Breast epithelium (tissue), 4 donors: ENCODE measurements around the gene STX8. TPM values are rescaled to one million over a fixed set of nuclear protein-coding genes. Genes with fewer than 3 reads are reported as not detected.

Source experiments
- DNase-seq, 2 donors: peaks; one replicate each; pipeline ENCODE4 v3.0.0-alpha.2; 2019; ENCODE audit warnings: low spot score in 2 of 2
- H3K27ac ChIP-seq, 2 donors: fragments of 200-600 bp; sonication (generic) in 1 of 2; one replicate each; pipeline ENCODE4 v1.5.1; 2016 to 2019; ENCODE audit warnings: mild to moderate bottlenecking in 1 of 2
- H3K27me3 ChIP-seq, 2 donors: fragments of 200-600 bp; sonication (generic) in 1 of 2; one replicate each; pipeline versions ENCODE4 v1.5.1 to v1.6.0; 2017 to 2019; ENCODE audit warnings: control low read depth in 1 of 2, mild to moderate bottlenecking in 1 of 2
- H3K36me3 ChIP-seq: fragments of 200-600 bp; one replicate; pipeline ENCODE4 v1.5.1; 2019
- H3K4me1 ChIP-seq, 2 donors: fragments of 200-600 bp; sonication (generic); one replicate each; pipeline ENCODE4 v1.5.1; 2016 to 2019; ENCODE audit warnings: control low read depth in 1 of 2
- H3K4me3 ChIP-seq, 3 donors: fragments of 200-600 bp; sonication (generic); 1 replicate in 2 of 3; 2 replicates in 1 of 3; pipeline ENCODE4 v1.5.1; 2016 to 2019; ENCODE audit warnings: mild to moderate bottlenecking in 3 of 3, moderate library complexity in 2 of 3
- H3K9me3 ChIP-seq, 2 donors: fragments of 200-600 bp; sonication (generic) in 1 of 2; one replicate each; pipeline ENCODE4 v1.5.1; 2016 to 2019; ENCODE audit warnings: control low read depth in 1 of 2
- CTCF ChIP-seq, 3 donors: fragments of 450-650 bp; IDR thresholded peaks; one replicate each; pipeline ENCODE4 v1.5.1; 2016 to 2017; ENCODE audit warnings: antibody characterized with exemption in 3 of 3, mild to moderate bottlenecking in 3 of 3, moderate library complexity in 3 of 3
- POLR2A ChIP-seq: fragments of 450-650 bp; IDR thresholded peaks from one replicate; pipeline ENCODE4 v1.6.1; 2016; ENCODE audit warnings: antibody characterized with exemption, mild to moderate bottlenecking, moderate library complexity
- POLR2AphosphoS5 ChIP-seq, 3 donors: sonication (generic); formaldehyde crosslinking; IDR thresholded peaks; one replicate each; pipeline ENCODE4 v1.6.1; 2017; ENCODE audit warnings: antibody characterized with exemption in 3 of 3
- intact Hi-C: fragments of 100-400 bp; cut with DNase I; formaldehyde crosslinking; loops from one replicate; pipeline ENCODE4 v1.15.1; 2023; ENCODE audit warnings: low total_unique reads
- total RNA-seq, 3 donors: library from RNA; depleted of rRNA; stranded (reverse); fragments of >200 nt; gene quantifications; one replicate each; pipeline ENCODE4 v1.1.0, GENCODE V29; 2016

Gene STX8
- total RNA-seq, 3 donors from 2014 or later, result 54.1 to 101 (median 60.4) TPM

GRCh38 chr17:9298135-9298534 is 277.5 kb downstream of the STX8 start:
- intact Hi-C loops, result no loop called here
- DNase-seq, result no peak
- Histone ChIP-seq H3K27ac (no peak overlapping the region), H3K9me3 (no peaks in the 10 kb centered on the region), H3K4me3 (no peak overlapping the region), H3K4me1 (no peaks in the 10 kb centered on the region), H3K36me3 (no peaks in the 10 kb centered on the region), H3K27me3 (no peaks in the 10 kb centered on the region)
- no peak for TF ChIP-seq POLR2AphosphoS5 (IDR thresholded peaks at IDR 0.05)
- no peak for TF ChIP-seq CTCF (IDR thresholded peaks at IDR 0.05)
- TF ChIP-seq POLR2A, result no peak

GRCh38 chr17:9294661-9295210 is 280.9 kb downstream of the STX8 start:
- Histone ChIP-seq H3K27me3 (no peaks in the 10 kb centered on the region), H3K4me3 (no peak overlapping the region), H3K9me3 (no peaks in the 10 kb centered on the region), H3K27ac (no peak overlapping the region), H3K4me1 (no peaks in the 10 kb centered on the region), H3K36me3 (no peaks in the 10 kb centered on the region)
- intact Hi-C loops, result no loop called here
- no peak for DNase-seq
- TF ChIP-seq POLR2AphosphoS5 (IDR thresholded peaks at IDR 0.05), result no peak
- no peak for TF ChIP-seq POLR2A
- no peak for TF ChIP-seq CTCF (IDR thresholded peaks at IDR 0.05)

- no peaks in the 10 kb centered on the region for H3K27me3 ChIP-seq
Observed at GRCh38 chr17:9292561-9292941, 283.1 kb downstream of the STX8 start.

GRCh38 chr17:9291912-9292560 is 283.6 kb downstream of the STX8 start:
- peak in 1 of 2 donors; percentile 55 for DNase-seq
- H3K27ac ChIP-seq, result no peak overlapping the region
- H3K36me3 ChIP-seq, result no peaks in the 10 kb centered on the region
- H3K27me3 ChIP-seq, result no peaks in the 10 kb centered on the region
- H3K4me3 ChIP-seq, result no peak overlapping the region
- no peaks in the 10 kb centered on the region for H3K9me3 ChIP-seq
- intact Hi-C loops, result no loop called here
- TF ChIP-seq POLR2AphosphoS5 (IDR thresholded peaks at IDR 0.05) (no peak), CTCF (IDR thresholded peaks at IDR 0.05) (peak; percentile 43 to 70 (median 45)), POLR2A (no peak)
- no peaks in the 10 kb centered on the region for H3K4me1 ChIP-seq

More at GRCh38 chr17:9292561-9292941, 283.1 kb downstream of the STX8 start:
- TF ChIP-seq POLR2AphosphoS5 (IDR thresholded peaks at IDR 0.05) (no peak), CTCF (IDR thresholded peaks at IDR 0.05) (no peak), POLR2A (no peak)
- H3K27ac ChIP-seq, result no peak overlapping the region
- H3K36me3 ChIP-seq, result no peaks in the 10 kb centered on the region
- no peaks in the 10 kb centered on the region for H3K9me3 ChIP-seq
- H3K4me1 ChIP-seq, result no peaks in the 10 kb centered on the region
- no peak overlapping the region for H3K4me3 ChIP-seq
- DNase-seq, result no peak
- intact Hi-C loops, result no loop called here

- no peaks in the 10 kb centered on the region for H3K27me3 ChIP-seq
- no peaks in the 10 kb centered on the region for H3K36me3 ChIP-seq
- no peak overlapping the region for H3K4me3 ChIP-seq
- no peaks in the 10 kb centered on the region for H3K4me1 ChIP-seq
- intact Hi-C loops, result no loop called here
- H3K9me3 ChIP-seq, result no peaks in the 10 kb centered on the region
- DNase-seq, result no peak
- H3K27ac ChIP-seq, result no peak overlapping the region
- TF ChIP-seq POLR2AphosphoS5 (IDR thresholded peaks at IDR 0.05) (no peak), CTCF (IDR thresholded peaks at IDR 0.05) (no peak), POLR2A (no peak)
Observed at GRCh38 chr17:9290226-9290613, 285.4 kb downstream of the STX8 start.
